H1 (cell line): ENCODE measurements around the gene ZFYVE27. TPM values are rescaled to one million over a fixed set of nuclear protein-coding genes. Genes with fewer than 3 reads are reported as not detected.

Source experiments
- CTCF ChIA-PET: fragments of 300-600 bp; sonication (Branson Sonifier 250); formaldehyde crosslinking; loops from one replicate; lab custom pipeline; 2021; ENCODE audit not compliant: partially characterized antibody; lab: Charles Lee
- POLR2A ChIA-PET: fragments of 300-600 bp; sonication (Branson Sonifier 250); formaldehyde crosslinking; loops from one replicate; lab custom pipeline; 2021; ENCODE audit warnings: inconsistent platforms; ENCODE audit not compliant: partially characterized antibody; lab: Charles Lee
- DNase-seq, 2 experiments: peaks; one replicate each; pipeline versions ENCODE4 v3.0.0 to v3.0.0-alpha.2; 2010 to 2022; ENCODE audit warnings: low spot score in 2 of 2, low read depth in 1 of 2, mixed read lengths in 1 of 2
- FAIRE-seq: peaks from 2 replicates; lab custom pipeline; 2011; peaks lifted over from hg19 to GRCh38; lab: Jason Lieb, UNC
- H2AFZ ChIP-seq: 2 replicates; pipeline ENCODE4 v1.8.1; 2012; ENCODE audit warnings: low read length, inconsistent platforms
- H2AK5ac ChIP-seq: 2 replicates; pipeline ENCODE4 v1.6.1; 2013; ENCODE audit warnings: low read depth, low read length
- H2BK120ac ChIP-seq: replicated peaks from 2 replicates; pipeline ENCODE3; 2013; ENCODE audit warnings: low read depth, low read length, inconsistent platforms
- H2BK12ac ChIP-seq: 2 replicates; pipeline ENCODE4 v1.6.1; 2013; ENCODE audit warnings: low read depth, low read length
- H2BK15ac ChIP-seq: 2 replicates; pipeline ENCODE4 v1.6.1; 2013; ENCODE audit warnings: low read length
- H2BK20ac ChIP-seq: 2 replicates; pipeline ENCODE4 v1.6.1; 2013; ENCODE audit warnings: low read length
- H2BK5ac ChIP-seq: 2 replicates; pipeline ENCODE4 v1.6.1; 2013; ENCODE audit warnings: low read depth, low read length
- H3K14ac ChIP-seq: 2 replicates; pipeline ENCODE4 v1.6.1; 2013; ENCODE audit warnings: inconsistent platforms; ENCODE audit not compliant: insufficient read length
- H3K18ac ChIP-seq: 2 replicates; pipeline ENCODE4 v1.6.1; 2013; ENCODE audit warnings: low read length; ENCODE audit errors: extremely low read depth
- H3K23ac ChIP-seq: 2 replicates; pipeline ENCODE4 v1.6.1; 2013; ENCODE audit warnings: inconsistent platforms; ENCODE audit not compliant: insufficient read length
- H3K23me2 ChIP-seq: 2 replicates; pipeline ENCODE4 v1.6.1; 2013; ENCODE audit warnings: low read depth, low read length
- H3K27ac ChIP-seq: 2 replicates; pipeline ENCODE4 v1.6.1; 2011; ENCODE audit warnings: low read depth, low read length, inconsistent platforms
- H3K27me3 ChIP-seq, 4 experiments: replicated peaks in 1 of 4; 1 replicate in 1 of 4; 2 replicates in 3 of 4; pipeline versions ENCODE4 v1.6.1 to v1.8.1; 2011 to 2013; ENCODE audit warnings: low read length in 3 of 4, mild to moderate bottlenecking in 3 of 4, inconsistent platforms in 2 of 4, mixed read lengths in 2 of 4, moderate library complexity in 1 of 4; ENCODE audit not compliant: control insufficient read depth in 3 of 4, insufficient read depth in 3 of 4; ENCODE audit errors: extremely low read depth in 1 of 4
- H3K36me3 ChIP-seq, 4 experiments: 2 replicates each; pipeline versions ENCODE4 v1.6.1 to v1.8.1; 2011 to 2013; ENCODE audit warnings: mild to moderate bottlenecking in 4 of 4, low read length in 3 of 4, moderate library complexity in 2 of 4, control low read depth in 1 of 4, inconsistent platforms in 1 of 4; ENCODE audit not compliant: insufficient read depth in 4 of 4, control insufficient read depth in 2 of 4
- H3K4ac ChIP-seq: replicated peaks from 2 replicates; pipeline ENCODE3; 2013; ENCODE audit warnings: low read length, low read depth, mixed read lengths, inconsistent platforms; ENCODE audit not compliant: insufficient read length
- H3K4me1 ChIP-seq, 4 experiments: replicated peaks in 1 of 4; 1 replicate in 1 of 4; 2 replicates in 3 of 4; pipeline versions ENCODE4 v1.6.1 to v1.8.1; 2011 to 2013; ENCODE audit warnings: low read length in 3 of 4, inconsistent platforms in 2 of 4, mixed read lengths in 1 of 4; ENCODE audit not compliant: insufficient read depth in 4 of 4, control insufficient read depth in 3 of 4
- H3K4me2 ChIP-seq, 2 experiments: 2 replicates each; pipeline versions ENCODE4 v1.6.1 to v1.8.1; 2011 to 2013; ENCODE audit warnings: low read depth in 2 of 2, low read length in 2 of 2, control low read depth in 1 of 2, inconsistent platforms in 1 of 2, mild to moderate bottlenecking in 1 of 2; ENCODE audit not compliant: insufficient read depth in 1 of 2
- H3K4me3 ChIP-seq, 4 experiments: fragments of 200-600, 300-600 bp in 1 of 4; sonication (generic), shearing (Covaris generic), sonication (Bioruptor Twin) in 1 of 4; 2 replicates each; pipeline versions ENCODE4 v1.5.1 to v1.8.1; 2011 to 2016; ENCODE audit warnings: low read length in 4 of 4, low read depth in 3 of 4, control low read depth in 2 of 4, inconsistent platforms in 2 of 4, mild to moderate bottlenecking in 2 of 4, mixed read lengths in 1 of 4, moderate library complexity in 1 of 4; ENCODE audit not compliant: insufficient read depth in 2 of 4; ENCODE audit errors: extremely low read depth in 1 of 4
- H3K56ac ChIP-seq: replicated peaks from 2 replicates; pipeline ENCODE3; 2013; ENCODE audit warnings: low read depth, mild to moderate bottlenecking, mixed read lengths, low read length, inconsistent platforms; ENCODE audit not compliant: insufficient read length
- H3K79me1 ChIP-seq: 2 replicates; pipeline ENCODE4 v1.6.1; 2013; ENCODE audit warnings: low read depth, low read length, control low read depth
- H3K79me2 ChIP-seq, 2 experiments: 2 replicates each; pipeline versions ENCODE4 v1.6.1 to v1.8.1; 2012 to 2013; ENCODE audit warnings: low read length in 2 of 2, mild to moderate bottlenecking in 2 of 2, inconsistent platforms in 1 of 2; ENCODE audit not compliant: insufficient read depth in 2 of 2, control insufficient read depth in 1 of 2
- H3K9ac ChIP-seq, 4 experiments: replicated peaks in 1 of 4; 1 replicate in 1 of 4; 2 replicates in 3 of 4; pipeline versions ENCODE4 v1.6.1 to v1.8.1; 2011 to 2013; ENCODE audit warnings: low read depth in 3 of 4, low read length in 3 of 4, control low read depth in 2 of 4, mild to moderate bottlenecking in 2 of 4, moderate library complexity in 2 of 4, inconsistent platforms in 1 of 4; ENCODE audit errors: extremely low read depth in 1 of 4
- H3K9me3 ChIP-seq, 2 experiments: 2 replicates each; pipeline versions ENCODE4 v1.6.1 to v1.8.1; 2012 to 2013; ENCODE audit warnings: mild to moderate bottlenecking in 2 of 2, moderate library complexity in 2 of 2, control low read depth in 1 of 2, inconsistent platforms in 1 of 2, low read depth in 1 of 2, low read length in 1 of 2, mixed read lengths in 1 of 2; ENCODE audit not compliant: insufficient read depth in 2 of 2
- H4K20me1 ChIP-seq, 2 experiments: replicated peaks in 1 of 2; 2 replicates each; pipeline versions ENCODE3 to v1.8.1; 2011 to 2013; ENCODE audit warnings: inconsistent platforms in 2 of 2, low read length in 2 of 2, mild to moderate bottlenecking in 1 of 2; ENCODE audit not compliant: insufficient read depth in 2 of 2, control insufficient read depth in 1 of 2
- H4K5ac ChIP-seq: 2 replicates; pipeline ENCODE4 v1.6.1; 2013; ENCODE audit warnings: low read length, low read depth, mixed read lengths, inconsistent platforms; ENCODE audit not compliant: insufficient read length
- H4K8ac ChIP-seq: 2 replicates; pipeline ENCODE4 v1.8.0; 2013; ENCODE audit warnings: mild to moderate bottlenecking, moderate library complexity, low read length, inconsistent platforms; ENCODE audit not compliant: insufficient read depth; ENCODE audit errors: extremely low read depth
- H4K91ac ChIP-seq: replicated peaks from 2 replicates; pipeline ENCODE3; 2013; ENCODE audit warnings: low read length, mixed read lengths, inconsistent platforms; ENCODE audit not compliant: insufficient read length
- BACH1 ChIP-seq: IDR thresholded peaks from 2 replicates; pipeline ENCODE4 v1.6.1; 2012; ENCODE audit warnings: low read length, improper control_type of control experiment
- CHD1 ChIP-seq: IDR thresholded peaks from 2 replicates; pipeline ENCODE4 v1.6.1; 2012; ENCODE audit warnings: low read depth, low read length, improper control_type of control experiment
- HDAC6 ChIP-seq: IDR thresholded peaks from one replicate; pipeline ENCODE4 v1.7.1; 2012; ENCODE audit warnings: low read depth, mild to moderate bottlenecking, inconsistent platforms, low read length, moderate library complexity
- JUND ChIP-seq: IDR thresholded peaks from 2 replicates; pipeline ENCODE4 v1.6.1; 2011; ENCODE audit warnings: mild to moderate bottlenecking, improper control_type of control experiment, low read length
- KDM5A ChIP-seq: fragments of 200-600 bp; IDR thresholded peaks from 2 replicates; pipeline ENCODE4 v1.7.1; 2012; ENCODE audit warnings: mild to moderate bottlenecking, low read length, inconsistent platforms, mixed read lengths
- POU5F1 ChIP-seq: IDR thresholded peaks from 2 replicates; pipeline ENCODE4 v1.6.1; 2011; ENCODE audit warnings: low read depth, mild to moderate bottlenecking, low read length, moderate library complexity
- SAP30 ChIP-seq: fragments of 300-600 bp; sonication (generic); IDR thresholded peaks from 2 replicates; pipeline ENCODE4 v1.7.1; 2012; ENCODE audit warnings: low read length, moderate library complexity, mild to moderate bottlenecking, inconsistent platforms; ENCODE audit not compliant: insufficient read depth, insufficient replicate concordance
- SIRT6 ChIP-seq: IDR thresholded peaks from one replicate; pipeline ENCODE4 v1.7.1; 2012; ENCODE audit warnings: low read length, inconsistent platforms
- TBP ChIP-seq: IDR thresholded peaks from 2 replicates; pipeline ENCODE4 v1.6.1; 2011; ENCODE audit warnings: low read depth, low read length, improper control_type of control experiment
- WGBS, 2 experiments: shearing (Covaris generic) in 1 of 2; methylation state at CpG; one replicate each; pipeline versions ENCODE4 v1.1.6 to v1.1.7; 2013 to 2015; ENCODE audit warnings: low lambda C conversion rate in 2 of 2, mixed read lengths in 2 of 2, inconsistent platforms in 1 of 2, low coverage in 1 of 2, missing lambda C conversion rate in 1 of 2; ENCODE audit not compliant: insufficient replicate concordance in 2 of 2, insufficient coverage in 1 of 2, insufficient read length in 1 of 2; ENCODE audit errors: extremely low coverage in 1 of 2, missing lambda C conversion rate in 1 of 2; 5-methylcytosine and 5-hydroxymethylcytosine counted together
- polyA plus RNA-seq, 7 experiments: library from polyadenylated mRNA; depleted of rRNA in 3 of 7; stranded (reverse) in 5 of 7; unstranded in 2 of 7; fragments of >200 nt in 5 of 7; fragments of 200-250 nt in 2 of 7; gene quantifications; 1 replicate in 5 of 7; 2 replicates in 1 of 7; 4 replicates in 1 of 7; pipeline versions ENCODE4 v1.2.1 to v1.2.3, GENCODE V29; 2011 to 2013; ENCODE audit warnings: missing spikeins in 2 of 7, mixed read lengths in 2 of 7
- total RNA-seq: library from RNA; stranded (reverse); fragmentation: NEBNext Ultra II Directional; extraction: Animal tissue kit (Norgen Biotek cat#: 25700); gene quantifications from 2 replicates; pipeline ENCODE4 v1.2.1, GENCODE V29; 2021

ZFYVE27 gene
- total and polyA plus RNA-seq, 2 of the 8 experiments (the other 6 are each of a cell fraction or from before 2014, with no cell fraction given), result 16.6 to 19.8 TPM

DNA sequence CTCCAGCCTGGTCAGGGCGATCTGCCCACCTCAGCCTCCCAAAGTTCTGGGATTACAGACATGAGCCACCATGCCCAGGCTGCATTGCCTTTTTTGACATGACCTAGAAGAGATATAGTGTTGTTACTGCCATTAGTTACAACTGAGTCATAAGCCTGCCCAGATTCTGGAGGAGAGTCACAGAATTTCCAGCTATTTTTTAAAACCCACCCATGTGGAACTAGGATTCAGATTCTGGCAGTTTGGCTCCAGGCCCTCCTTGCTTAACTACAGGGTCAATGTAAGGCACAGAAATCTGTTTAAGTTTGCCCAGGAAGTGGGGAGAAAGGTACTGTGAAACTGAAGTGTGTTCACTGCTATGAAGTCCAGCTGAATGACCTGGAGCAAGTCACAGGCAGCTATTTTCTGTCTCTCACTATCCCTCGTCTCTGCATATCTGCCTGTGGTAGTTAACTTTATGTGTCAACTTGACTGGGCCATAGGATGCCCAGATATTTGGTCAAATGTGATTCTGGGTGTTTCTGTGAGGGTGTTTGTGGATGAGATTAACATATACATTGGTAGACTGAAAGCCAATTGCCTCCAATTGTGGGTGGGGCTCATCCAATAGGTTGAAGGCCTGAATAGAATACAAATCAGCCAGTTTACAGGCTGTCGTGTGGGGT lies 31.8 kb upstream of the ZFYVE27 start:
- no peak overlapping the region for H4K5ac ChIP-seq
- H3K14ac ChIP-seq, result no peak overlapping the region
- no peak overlapping the region for H3K4me3 ChIP-seq
- no peaks in the 10 kb centered on the region for H3K27me3 ChIP-seq
- no peaks in the 10 kb centered on the region for H3K23me2 ChIP-seq
- H2BK120ac ChIP-seq, result no peak overlapping the region
- H4K8ac ChIP-seq, result no peak overlapping the region
- no peak overlapping the region for H3K23ac ChIP-seq
- FAIRE-seq (no peak), DNase-seq (no peak)
- no peak overlapping the region for H2AFZ ChIP-seq
- no peak overlapping the region for H2AK5ac ChIP-seq
- H3K4me2 ChIP-seq, result no peak overlapping the region
- H2BK5ac ChIP-seq, result no peak overlapping the region
- no peak overlapping the region for H4K91ac ChIP-seq
- H4K20me1 ChIP-seq, result no peaks in the 10 kb centered on the region
- POLR2A ChIA-PET, result interaction anchor here (1.0 to 1.7 kb wide), 4 partner anchors 9 to 27 kb away, joined by 5 to 7 read pairs (median 6); partner anchors contain the start of genes AVPI1 and MARVELD1
- no peaks in the 10 kb centered on the region for H3K79me1 ChIP-seq
- no peak overlapping the region for H3K18ac ChIP-seq
- no peak overlapping the region for H3K56ac ChIP-seq
- no peak overlapping the region for H2BK15ac ChIP-seq
- no peak overlapping the region for H3K9ac ChIP-seq
- no peak overlapping the region for H3K4ac ChIP-seq
- no peak overlapping the region for H3K27ac ChIP-seq
- no peak overlapping the region for H2BK12ac ChIP-seq
- H2BK20ac ChIP-seq, result no peak overlapping the region
- CTCF ChIA-PET, result interaction anchor here (0.6 to 20.9 kb wide), 12 partner anchors 8 to 343 kb away, joined by 3 to 773 read pairs (median 25); partner anchors contain the start of genes AVPI1, MARVELD1 and ZFYVE27
- H3K9me3 ChIP-seq, result no peaks in the 10 kb centered on the region
- TF ChIP-seq SIRT6, result no peak
- TF ChIP-seq HDAC6, result no peak
- no peak for TF ChIP-seq POU5F1
- TF ChIP-seq TBP, result no peak
- no peak for TF ChIP-seq KDM5A
- TF ChIP-seq JUND, result no peak
- no peak for TF ChIP-seq SAP30
- no peak for TF ChIP-seq CHD1
- TF ChIP-seq BACH1, result no peak
- TF ChIP-seq, all 59 proteins: peak for 0
- no peaks in the 10 kb centered on the region for H3K79me2 ChIP-seq
- 73% methylated on average over 3 of the region's 3 CpGs; no CpG with 5 or more reads in 1 of the 2 experiments for WGBS, 2 experiments
- peaks cover 0 to 4% (median under 1%) of the 10 kb centered on the region in 4 experiments; a peak in 4 of 7 replicates for H3K4me1 ChIP-seq
- no peaks in the 10 kb centered on the region for H3K36me3 ChIP-seq
